ENCODE data around the gene KCNJ9. TPM values are rescaled to one million over a fixed set of nuclear protein-coding genes. Genes with fewer than 3 reads are reported as not detected.

KCNJ9 gene
- total RNA-seq, 3 donors from 2014 or later (not counting 1 experiment from before 2014, with no cell fraction given): not detected

GRCh38 chr1:160075836-160076235, 5.5 kb upstream of the KCNJ9 start:
- peaks cover 0 to 7% of the 10 kb centered on the region in 2 donors for H3K4me1 Mint-ChIP-seq
- H3K4me3 ChIP-seq (ENCODE audit: low read length): no peak overlapping the region
- no peak overlapping the region for H3K27ac Mint-ChIP-seq
- TF ChIP-seq, protein P1, sequence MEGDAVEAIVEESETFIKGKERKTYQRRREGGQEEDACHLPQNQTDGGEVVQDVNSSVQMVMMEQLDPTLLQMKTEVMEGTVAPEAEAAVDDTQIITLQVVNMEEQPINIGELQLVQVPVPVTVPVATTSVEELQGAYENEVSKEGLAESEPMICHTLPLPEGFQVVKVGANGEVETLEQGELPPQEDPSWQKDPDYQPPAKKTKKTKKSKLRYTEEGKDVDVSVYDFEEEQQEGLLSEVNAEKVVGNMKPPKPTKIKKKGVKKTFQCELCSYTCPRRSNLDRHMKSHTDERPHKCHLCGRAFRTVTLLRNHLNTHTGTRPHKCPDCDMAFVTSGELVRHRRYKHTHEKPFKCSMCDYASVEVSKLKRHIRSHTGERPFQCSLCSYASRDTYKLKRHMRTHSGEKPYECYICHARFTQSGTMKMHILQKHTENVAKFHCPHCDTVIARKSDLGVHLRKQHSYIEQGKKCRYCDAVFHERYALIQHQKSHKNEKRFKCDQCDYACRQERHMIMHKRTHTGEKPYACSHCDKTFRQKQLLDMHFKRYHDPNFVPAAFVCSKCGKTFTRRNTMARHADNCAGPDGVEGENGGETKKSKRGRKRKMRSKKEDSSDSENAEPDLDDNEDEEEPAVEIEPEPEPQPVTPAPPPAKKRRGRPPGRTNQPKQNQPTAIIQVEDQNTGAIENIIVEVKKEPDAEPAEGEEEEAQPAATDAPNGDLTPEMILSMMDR (IDR thresholded peaks at IDR 0.05): no peak
- DNase-seq (no peak), ATAC-seq (no peak)
- H3K36me3 Mint-ChIP-seq: no peaks in the 10 kb centered on the region
- no peak overlapping the region for H3K4me3 Mint-ChIP-seq
- intact Hi-C loops (cut with micrococcal nuclease): no loop called here
- H3K36me3 ChIP-seq (ENCODE audit: control insufficient read depth, insufficient read depth, low read length): no peaks in the 10 kb centered on the region
- WGBS (ENCODE audit: insufficient coverage): 45% methylated on average over 1 of the region's 2 CpGs
- peaks cover 35 to 49% of the 10 kb centered on the region in 2 donors for H3K27me3 Mint-ChIP-seq (ENCODE audit: low read depth in 2 of 2)
- H3K9me3 Mint-ChIP-seq: no peaks in the 10 kb centered on the region
- H3K9me3 ChIP-seq (ENCODE audit: control insufficient read depth, insufficient read depth, low read length): no peaks in the 10 kb centered on the region
- H3K27me3 ChIP-seq (ENCODE audit: control insufficient read depth, insufficient read depth, low read length): peaks cover 23% of the 10 kb centered on the region
- peaks cover 1% of the 10 kb centered on the region for H3K4me1 ChIP-seq (ENCODE audit: control insufficient read depth, insufficient read depth, low read length)
- H3K27ac ChIP-seq (ENCODE audit: low read length): no peak overlapping the region

- Histone ChIP-seq H3K27me3 (ENCODE audit: control insufficient read depth, insufficient read depth, low read length) (peaks cover 22% of the 10 kb centered on the region), H3K4me3 (ENCODE audit: low read length) (no peak overlapping the region), H3K27ac (ENCODE audit: low read length) (no peak overlapping the region), H3K9me3 (ENCODE audit: control insufficient read depth, insufficient read depth, low read length) (no peaks in the 10 kb centered on the region), H3K4me1 (ENCODE audit: control insufficient read depth, insufficient read depth, low read length) (no peaks in the 10 kb centered on the region), H3K36me3 (ENCODE audit: control insufficient read depth, insufficient read depth, low read length) (no peaks in the 10 kb centered on the region)
- ATAC-seq (no peak), DNase-seq (no peak)
- H3K27me3 Mint-ChIP-seq (ENCODE audit: low read depth in 2 of 2): peaks cover 38 to 53% of the 10 kb centered on the region in 2 donors
- intact Hi-C loops (cut with micrococcal nuclease): no loop called here
- TF ChIP-seq, protein P1 (IDR thresholded peaks at IDR 0.05): no peak
- H3K9me3 Mint-ChIP-seq: no peaks in the 10 kb centered on the region
- H3K36me3 Mint-ChIP-seq: no peaks in the 10 kb centered on the region
- H3K4me3 Mint-ChIP-seq: no peak overlapping the region
- peaks cover 0 to 7% of the 10 kb centered on the region in 2 donors for H3K4me1 Mint-ChIP-seq
- no peak overlapping the region for H3K27ac Mint-ChIP-seq
- 88% methylated on average over 3 of the region's 3 CpGs for WGBS (ENCODE audit: insufficient coverage)
These were observed 5.0 kb upstream of the KCNJ9 start for GRCh38 chr1:160076295-160076694.

DNA sequence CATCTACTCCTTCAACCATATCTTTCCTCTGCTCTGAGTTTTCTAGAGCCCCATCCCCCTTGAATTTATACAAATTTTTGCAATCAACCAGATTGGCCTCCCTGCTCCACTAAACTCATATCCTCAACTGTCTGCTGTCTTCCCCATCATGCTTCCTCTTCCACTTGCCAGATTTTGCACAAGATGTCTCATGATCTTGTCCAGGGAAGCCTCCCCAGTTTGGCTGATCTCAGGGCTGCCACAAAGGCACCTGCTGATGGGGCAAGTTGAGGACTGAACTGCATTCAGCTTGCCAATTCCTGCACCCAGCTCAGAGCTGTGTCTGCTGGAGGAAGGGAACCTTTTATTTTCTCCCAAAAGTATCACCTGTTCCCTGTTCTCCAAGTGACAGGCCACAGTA, 3.9 kb upstream of the KCNJ9 start:
- no peak overlapping the region for H3K27ac ChIP-seq (ENCODE audit: low read length)
- no peak overlapping the region for H3K4me3 ChIP-seq (ENCODE audit: low read length)
- TF ChIP-seq, protein P1 (IDR thresholded peaks at IDR 0.05): no peak
- no peak for ATAC-seq
- no peaks in the 10 kb centered on the region for H3K9me3 ChIP-seq (ENCODE audit: control insufficient read depth, insufficient read depth, low read length)
- DNase-seq: no peak
- Mint-ChIP-seq H3K36me3 (no peaks in the 10 kb centered on the region), H3K9me3 (no peaks in the 10 kb centered on the region), H3K4me1 (no peaks in the 10 kb centered on the region), H3K27ac (no peak overlapping the region), H3K27me3 (ENCODE audit: low read depth in 2 of 2) (peaks cover 37 to 65% of the 10 kb centered on the region in 2 donors), H3K4me3 (no peak overlapping the region)
- peaks cover 22% of the 10 kb centered on the region for H3K27me3 ChIP-seq (ENCODE audit: control insufficient read depth, insufficient read depth, low read length)
- no peaks in the 10 kb centered on the region for H3K36me3 ChIP-seq (ENCODE audit: control insufficient read depth, insufficient read depth, low read length)
- intact Hi-C loops (cut with micrococcal nuclease): no loop called here
- H3K4me1 ChIP-seq (ENCODE audit: control insufficient read depth, insufficient read depth, low read length): no peaks in the 10 kb centered on the region

DNA sequence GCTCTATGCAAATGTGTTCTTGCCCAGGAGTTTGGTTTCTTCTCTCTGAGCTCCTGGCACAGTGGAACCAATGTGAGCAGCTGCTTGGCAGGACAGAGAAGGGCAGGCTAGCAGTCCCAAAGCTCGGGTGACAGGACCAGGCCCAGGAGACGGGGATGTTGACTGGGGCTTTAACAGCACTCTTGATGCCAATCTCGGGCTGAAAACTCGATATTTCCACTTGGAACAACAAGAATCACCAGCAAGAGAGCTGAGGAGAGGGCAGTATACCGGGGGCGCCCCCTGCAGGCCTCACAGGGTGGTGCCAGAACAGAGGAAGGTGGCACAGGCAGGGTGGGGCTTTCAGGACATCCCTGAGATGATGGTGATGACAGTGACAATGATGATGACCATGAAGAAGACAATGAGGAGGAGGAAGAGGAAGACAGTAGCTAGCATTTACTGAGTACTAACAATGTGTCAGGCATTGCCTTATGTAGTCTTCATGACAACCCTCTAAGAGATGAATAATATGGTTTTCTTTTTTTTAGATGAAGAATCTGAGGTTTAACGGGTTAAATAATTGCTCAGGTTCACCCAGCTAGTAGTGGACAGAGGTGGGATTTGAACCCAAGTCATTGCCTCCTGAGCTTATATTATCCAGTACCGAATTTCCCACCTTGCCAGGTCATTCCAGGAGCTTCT, 2.7 kb upstream of the KCNJ9 start:
- Histone ChIP-seq H3K9me3 (ENCODE audit: control insufficient read depth, insufficient read depth, low read length) (no peaks in the 10 kb centered on the region), H3K36me3 (ENCODE audit: control insufficient read depth, insufficient read depth, low read length) (no peaks in the 10 kb centered on the region), H3K4me3 (ENCODE audit: low read length) (no peak overlapping the region), H3K27me3 (ENCODE audit: control insufficient read depth, insufficient read depth, low read length) (peaks cover 28% of the 10 kb centered on the region), H3K4me1 (ENCODE audit: control insufficient read depth, insufficient read depth, low read length) (no peaks in the 10 kb centered on the region), H3K27ac (ENCODE audit: low read length) (no peak overlapping the region)
- TF ChIP-seq, protein P1 (IDR thresholded peaks at IDR 0.05): peak; percentile 74
- Mint-ChIP-seq H3K9me3 (no peaks in the 10 kb centered on the region), H3K4me3 (no peak overlapping the region), H3K27ac (no peak overlapping the region), H3K4me1 (no peaks in the 10 kb centered on the region), H3K27me3 (ENCODE audit: low read depth in 2 of 2) (peaks cover 44 to 68% of the 10 kb centered on the region in 2 donors), H3K36me3 (no peaks in the 10 kb centered on the region)
- ATAC-seq (peak; percentile 72 to 89 (median 86)), DNase-seq (peak; percentile 43 to 72)
- 14% methylated on average over 8 of the region's 8 CpGs for WGBS (ENCODE audit: insufficient coverage)
- intact Hi-C loops (cut with micrococcal nuclease): loop anchor here (2.0 kb wide), 1 partner anchor 32 kb away; no protein-coding TSS in a partner anchor
